Lower lobe of right lung (tissue), 2 donors: ENCODE results near the gene TMED6. TPM values are rescaled to one million over a fixed set of nuclear protein-coding genes. Genes with fewer than 3 reads are reported as not detected.
"Not testable (repeated sequence)": the region's sequence is repeated elsewhere in the genome, so short reads cannot be mapped to it uniquely, and the experiment has no call there.

Source experiments
- ATAC-seq, 2 donors: fragments of 200-7000 bp; cut with Tn5 transposase; one replicate each; pipeline ENCODE4 v1.9.1; 2020 to 2022; ENCODE audit warnings: mild to moderate bottlenecking in 2 of 2, moderate library complexity in 2 of 2
- DNase-seq: peaks from one replicate; pipeline ENCODE4 v3.0.0-alpha.2; 2020
- H3K27ac ChIP-seq: fragments of 200-600 bp; one replicate; pipeline ENCODE4 v1.8.0; 2022
- H3K27me3 ChIP-seq: fragments of 200-600 bp; one replicate; pipeline ENCODE4 v1.8.0; 2022; ENCODE audit warnings: low read depth
- H3K36me3 ChIP-seq: fragments of 200-600 bp; one replicate; pipeline ENCODE4 v1.8.0; 2022; ENCODE audit warnings: mild to moderate bottlenecking
- H3K4me1 ChIP-seq: fragments of 200-600 bp; one replicate; pipeline ENCODE4 v1.8.0; 2022
- H3K4me3 ChIP-seq: fragments of 200-600 bp; one replicate; pipeline ENCODE4 v1.8.0; 2022; ENCODE audit warnings: mild to moderate bottlenecking
- H3K9me3 ChIP-seq: fragments of 200-600 bp; one replicate; pipeline ENCODE4 v1.8.0; 2022
- intact Hi-C: fragments of 100-400 bp; cut with DNase I; formaldehyde crosslinking; loops from one replicate; pipeline ENCODE4 v1.11.0; 2022
- total RNA-seq: library from RNA; stranded (reverse); fragmentation: NEBNext Ultra II Directional; extraction: Animal tissue kit (Norgen Biotek cat#: 25700); gene quantifications from one replicate; pipeline ENCODE4 v1.2.1, GENCODE V29; 2021
- TF ChIP-seq, protein P1 (sequence below): fragments of 200-600 bp; IDR thresholded peaks from one replicate; pipeline ENCODE4 v1.8.0; 2022; ENCODE audit warnings: antibody characterized with exemption, mild to moderate bottlenecking
- donor health status: DM: no; HTN: yes; CAD: no; lungs with severe emphysema.

Gene TMED6
- total RNA-seq, 1 donor from 2014 or later = 0.77 TPM

DNA sequence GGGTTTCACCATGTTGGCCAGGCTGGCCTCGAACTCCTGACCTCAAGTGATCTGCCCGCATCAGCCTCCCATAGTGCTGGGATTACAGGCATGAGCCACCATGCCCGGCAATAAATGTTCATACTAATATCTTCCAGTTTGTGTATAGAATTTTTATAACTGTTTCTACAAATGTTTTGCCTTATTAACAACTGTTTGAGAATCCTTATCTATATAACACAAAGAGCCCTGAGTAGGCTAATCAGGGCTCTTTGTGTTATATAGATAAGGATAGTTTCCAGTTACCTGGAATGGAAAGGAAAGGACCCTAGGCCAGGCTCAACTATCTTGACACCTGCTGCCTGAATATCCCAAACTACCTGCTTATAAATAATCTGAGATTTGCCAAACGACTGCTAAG lies 17.3 kb upstream of the TMED6 start:
- H3K27ac ChIP-seq = no peak overlapping the region
- intact Hi-C loops = no loop called here
- no peak for DNase-seq

DNA sequence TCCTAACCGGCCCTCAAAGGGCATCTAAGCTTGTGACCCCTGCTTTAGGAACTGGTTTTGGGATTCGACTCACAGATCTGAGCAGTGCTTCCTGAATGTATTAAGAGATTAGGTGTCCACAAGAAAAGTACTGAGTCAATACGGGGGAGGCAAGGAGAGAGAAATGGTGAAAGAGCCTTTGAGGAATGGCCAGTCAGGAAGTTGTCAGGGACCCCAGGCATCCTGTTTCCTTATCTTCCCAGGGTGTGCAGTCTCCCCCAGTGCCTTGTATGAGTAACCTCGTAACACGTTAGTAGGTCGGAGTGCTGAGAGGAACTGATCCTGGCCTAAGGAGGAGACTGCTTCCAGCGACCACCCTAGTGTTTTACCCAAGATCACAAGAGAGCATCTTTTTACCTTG lies 16.4 kb upstream of the TMED6 start:
- Histone ChIP-seq H3K9me3 (no peaks in the 10 kb centered on the region), H3K36me3 (peaks cover 96% of the 10 kb centered on the region), H3K4me3 (no peak overlapping the region), H3K27me3 (no peaks in the 10 kb centered on the region), H3K4me1 (peaks cover 7% of the 10 kb centered on the region), H3K27ac (no peak overlapping the region)
- TF ChIP-seq, protein P1, sequence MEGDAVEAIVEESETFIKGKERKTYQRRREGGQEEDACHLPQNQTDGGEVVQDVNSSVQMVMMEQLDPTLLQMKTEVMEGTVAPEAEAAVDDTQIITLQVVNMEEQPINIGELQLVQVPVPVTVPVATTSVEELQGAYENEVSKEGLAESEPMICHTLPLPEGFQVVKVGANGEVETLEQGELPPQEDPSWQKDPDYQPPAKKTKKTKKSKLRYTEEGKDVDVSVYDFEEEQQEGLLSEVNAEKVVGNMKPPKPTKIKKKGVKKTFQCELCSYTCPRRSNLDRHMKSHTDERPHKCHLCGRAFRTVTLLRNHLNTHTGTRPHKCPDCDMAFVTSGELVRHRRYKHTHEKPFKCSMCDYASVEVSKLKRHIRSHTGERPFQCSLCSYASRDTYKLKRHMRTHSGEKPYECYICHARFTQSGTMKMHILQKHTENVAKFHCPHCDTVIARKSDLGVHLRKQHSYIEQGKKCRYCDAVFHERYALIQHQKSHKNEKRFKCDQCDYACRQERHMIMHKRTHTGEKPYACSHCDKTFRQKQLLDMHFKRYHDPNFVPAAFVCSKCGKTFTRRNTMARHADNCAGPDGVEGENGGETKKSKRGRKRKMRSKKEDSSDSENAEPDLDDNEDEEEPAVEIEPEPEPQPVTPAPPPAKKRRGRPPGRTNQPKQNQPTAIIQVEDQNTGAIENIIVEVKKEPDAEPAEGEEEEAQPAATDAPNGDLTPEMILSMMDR = no peak
- intact Hi-C loops = no loop called here
- ATAC-seq = no peak
- no peak for DNase-seq

More for the DNA sequence above, 17.3 kb upstream of the TMED6 start:
- TF ChIP-seq, protein P1 = no peak
- no peak for ATAC-seq
- Histone ChIP-seq H3K9me3 (no peaks in the 10 kb centered on the region), H3K4me1 (peaks cover 4% of the 10 kb centered on the region), H3K27me3 (no peaks in the 10 kb centered on the region), H3K36me3 (peaks cover 96% of the 10 kb centered on the region), H3K4me3 (no peak overlapping the region)

DNA sequence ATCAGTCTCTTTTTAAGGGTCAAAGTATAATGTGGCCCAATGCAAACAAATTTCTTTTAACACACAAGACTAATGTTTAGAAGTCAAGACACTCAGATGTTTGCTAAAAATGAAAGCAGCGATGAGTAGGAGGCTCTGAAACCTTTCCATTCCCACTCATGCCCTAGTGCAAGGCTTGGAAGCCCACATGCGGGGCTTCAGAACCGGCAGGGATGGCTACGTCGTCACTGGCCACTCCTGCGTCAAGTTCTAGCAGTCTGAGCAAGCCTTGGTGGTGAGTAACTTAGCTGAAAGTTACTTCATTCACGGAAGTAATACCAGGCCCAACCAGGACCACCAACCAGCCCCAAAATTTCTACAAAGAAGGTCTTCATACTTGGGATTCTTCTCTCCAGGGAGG lies 14.8 kb upstream of the TMED6 start:
- TF ChIP-seq, protein P1 = no peak
- Histone ChIP-seq H3K4me1 (peaks cover 7% of the 10 kb centered on the region), H3K9me3 (no peaks in the 10 kb centered on the region), H3K27ac (no peak overlapping the region), H3K36me3 (peaks cover 81% of the 10 kb centered on the region), H3K4me3 (no peak overlapping the region), H3K27me3 (no peaks in the 10 kb centered on the region)
- intact Hi-C loops = no loop called here
- no peak for DNase-seq
- ATAC-seq = no peak

DNA sequence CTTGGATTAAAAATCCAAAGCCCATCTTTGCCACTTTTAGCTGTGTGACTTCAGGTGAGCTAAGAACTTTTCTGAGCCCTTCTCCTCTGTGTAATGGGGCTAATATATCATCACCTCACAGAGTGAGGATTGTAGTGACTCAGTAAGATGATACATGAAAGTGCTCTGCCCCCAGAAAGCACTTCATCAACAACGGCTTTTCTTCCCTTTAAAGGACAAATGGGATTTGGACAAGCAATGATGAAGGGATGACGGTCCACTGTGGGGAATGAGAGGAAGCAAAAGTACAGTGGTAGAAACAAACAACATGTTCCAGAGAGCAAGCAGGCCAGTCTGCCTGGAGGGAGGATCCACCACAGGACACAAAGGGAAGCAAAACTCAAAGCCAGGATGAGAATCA lies 14.3 kb upstream of the TMED6 start:
- no peak for DNase-seq
- TF ChIP-seq, protein P1 = no peak
- H3K9me3 ChIP-seq = no peaks in the 10 kb centered on the region
- peaks cover 7% of the 10 kb centered on the region for H3K4me1 ChIP-seq
- peaks cover 82% of the 10 kb centered on the region for H3K36me3 ChIP-seq
- ATAC-seq = no peak
- intact Hi-C loops = no loop called here
- no peak overlapping the region for H3K4me3 ChIP-seq
- no peaks in the 10 kb centered on the region for H3K27me3 ChIP-seq
- no peak overlapping the region for H3K27ac ChIP-seq

DNA sequence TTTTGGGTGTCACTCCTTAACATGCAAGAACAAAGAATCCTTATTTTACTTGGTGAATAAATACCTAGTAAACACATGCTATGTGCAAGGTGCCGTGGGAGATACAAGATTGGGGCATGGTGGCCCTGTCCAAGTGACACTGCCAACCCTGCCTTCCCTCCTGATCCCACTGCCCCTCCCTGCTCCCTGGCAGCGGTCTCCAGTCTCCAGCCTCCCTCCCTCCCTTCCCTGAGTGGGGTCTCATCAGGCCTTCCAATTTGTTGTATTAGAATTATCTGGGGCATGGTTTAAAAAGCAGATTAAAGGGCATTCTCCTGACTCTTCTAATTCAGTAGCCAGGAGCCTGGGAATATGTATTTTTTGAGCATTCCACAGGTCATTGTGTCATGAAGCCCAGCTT lies 12.5 kb upstream of the TMED6 start:
- DNase-seq (no peak), ATAC-seq (no peak)
- Histone ChIP-seq H3K4me3 (no peak overlapping the region), H3K36me3 (peaks cover 76% of the 10 kb centered on the region), H3K4me1 (peaks cover 7% of the 10 kb centered on the region), H3K27ac (no peak overlapping the region), H3K9me3 (no peaks in the 10 kb centered on the region), H3K27me3 (no peaks in the 10 kb centered on the region)
- TF ChIP-seq, protein P1 = no peak
- intact Hi-C loops = no loop called here

DNA sequence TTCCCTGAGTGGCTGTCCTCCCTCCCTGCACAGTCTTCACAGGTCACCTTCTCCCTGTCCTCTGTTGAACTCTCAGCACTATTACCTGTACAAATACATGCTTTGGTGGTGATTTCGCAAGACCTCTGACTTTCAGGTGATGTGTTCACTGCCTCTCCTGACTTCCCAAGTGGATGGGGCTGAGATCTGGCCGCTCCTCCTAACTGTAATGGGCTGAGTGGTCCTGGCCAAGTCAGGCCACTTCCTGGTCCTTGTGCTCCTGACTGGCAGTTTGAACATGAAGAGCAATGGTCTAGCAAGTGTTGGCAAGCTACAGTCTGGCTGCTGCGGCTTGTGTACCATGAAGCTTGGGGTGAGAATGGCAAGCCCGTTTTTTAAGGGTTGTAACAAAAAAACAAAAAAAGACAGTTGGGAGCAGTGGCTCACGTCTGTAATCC lies 11.7 kb upstream of the TMED6 start:
- Histone ChIP-seq H3K4me3 (no peak overlapping the region), H3K4me1 (peaks cover 7% of the 10 kb centered on the region), H3K9me3 (no peaks in the 10 kb centered on the region), H3K27ac (no peak overlapping the region), H3K36me3 (peaks cover 68% of the 10 kb centered on the region), H3K27me3 (no peaks in the 10 kb centered on the region)
- TF ChIP-seq, protein P1 = no peak
- peak; percentile 82 for DNase-seq
- ATAC-seq = peak; percentile 93 to 97
- intact Hi-C loops = no loop called here

DNA sequence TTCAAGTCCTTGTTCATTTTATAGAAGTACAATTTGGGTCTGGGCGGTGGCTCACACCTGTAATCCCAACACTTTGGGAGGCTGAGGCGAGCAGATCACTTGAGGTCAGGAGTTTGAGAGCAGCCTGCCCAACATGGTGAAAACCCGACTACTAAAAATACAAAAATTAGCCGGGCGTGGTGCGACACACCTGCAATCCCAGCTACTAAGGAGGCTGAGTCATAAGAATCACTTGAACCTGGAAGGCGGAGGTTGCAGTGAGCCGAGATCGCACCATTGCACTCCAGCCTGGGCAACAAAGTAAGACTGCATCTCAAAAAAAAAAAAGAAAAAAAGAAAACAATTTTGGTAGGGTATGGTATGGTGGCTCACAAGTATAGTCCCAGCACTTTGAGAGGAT lies 8.5 kb upstream of the TMED6 start:
- intact Hi-C loops, H3K27ac ChIP-seq: not testable (repeated sequence)

More for the DNA sequence above, 8.5 kb upstream of the TMED6 start:
- not testable (repeated sequence) for H3K9me3 ChIP-seq, ATAC-seq, DNase-seq, H3K4me1 ChIP-seq, H3K27me3 ChIP-seq, H3K4me3 ChIP-seq
- peaks cover 62% of the 10 kb centered on the region for H3K36me3 ChIP-seq
